H1 (cell line): ENCODE measurements around the gene CAP2. TPM values are rescaled to one million over a fixed set of nuclear protein-coding genes. Genes with fewer than 3 reads are reported as not detected.

Experiments
- CTCF ChIA-PET: fragments of 300-600 bp; sonication (Branson Sonifier 250); formaldehyde crosslinking; loops from one replicate; lab custom pipeline; 2021; ENCODE audit not compliant: partially characterized antibody; lab: Charles Lee
- POLR2A ChIA-PET: fragments of 300-600 bp; sonication (Branson Sonifier 250); formaldehyde crosslinking; loops from one replicate; lab custom pipeline; 2021; ENCODE audit warnings: inconsistent platforms; ENCODE audit not compliant: partially characterized antibody; lab: Charles Lee
- DNase-seq, 2 experiments: peaks; one replicate each; pipeline versions ENCODE4 v3.0.0 to v3.0.0-alpha.2; 2010 to 2022; ENCODE audit warnings: low spot score in 2 of 2, low read depth in 1 of 2, mixed read lengths in 1 of 2
- FAIRE-seq: peaks from 2 replicates; lab custom pipeline; 2011; peaks lifted over from hg19 to GRCh38; lab: Jason Lieb, UNC
- H2AFZ ChIP-seq: 2 replicates; pipeline ENCODE4 v1.8.1; 2012; ENCODE audit warnings: low read length, inconsistent platforms
- H2AK5ac ChIP-seq: 2 replicates; pipeline ENCODE4 v1.6.1; 2013; ENCODE audit warnings: low read depth, low read length
- H2BK120ac ChIP-seq: replicated peaks from 2 replicates; pipeline ENCODE3; 2013; ENCODE audit warnings: low read depth, low read length, inconsistent platforms
- H2BK12ac ChIP-seq: 2 replicates; pipeline ENCODE4 v1.6.1; 2013; ENCODE audit warnings: low read depth, low read length
- H2BK15ac ChIP-seq: 2 replicates; pipeline ENCODE4 v1.6.1; 2013; ENCODE audit warnings: low read length
- H2BK20ac ChIP-seq: 2 replicates; pipeline ENCODE4 v1.6.1; 2013; ENCODE audit warnings: low read length
- H2BK5ac ChIP-seq: 2 replicates; pipeline ENCODE4 v1.6.1; 2013; ENCODE audit warnings: low read depth, low read length
- H3K14ac ChIP-seq: 2 replicates; pipeline ENCODE4 v1.6.1; 2013; ENCODE audit warnings: inconsistent platforms; ENCODE audit not compliant: insufficient read length
- H3K18ac ChIP-seq: 2 replicates; pipeline ENCODE4 v1.6.1; 2013; ENCODE audit warnings: low read length; ENCODE audit errors: extremely low read depth
- H3K23ac ChIP-seq: 2 replicates; pipeline ENCODE4 v1.6.1; 2013; ENCODE audit warnings: inconsistent platforms; ENCODE audit not compliant: insufficient read length
- H3K23me2 ChIP-seq: 2 replicates; pipeline ENCODE4 v1.6.1; 2013; ENCODE audit warnings: low read depth, low read length
- H3K27ac ChIP-seq: 2 replicates; pipeline ENCODE4 v1.6.1; 2011; ENCODE audit warnings: low read depth, low read length, inconsistent platforms
- H3K27me3 ChIP-seq, 4 experiments: replicated peaks in 1 of 4; 1 replicate in 1 of 4; 2 replicates in 3 of 4; pipeline versions ENCODE4 v1.6.1 to v1.8.1; 2011 to 2013; ENCODE audit warnings: low read length in 3 of 4, mild to moderate bottlenecking in 3 of 4, inconsistent platforms in 2 of 4, mixed read lengths in 2 of 4, moderate library complexity in 1 of 4; ENCODE audit not compliant: control insufficient read depth in 3 of 4, insufficient read depth in 3 of 4; ENCODE audit errors: extremely low read depth in 1 of 4
- H3K36me3 ChIP-seq, 4 experiments: 2 replicates each; pipeline versions ENCODE4 v1.6.1 to v1.8.1; 2011 to 2013; ENCODE audit warnings: mild to moderate bottlenecking in 4 of 4, low read length in 3 of 4, moderate library complexity in 2 of 4, control low read depth in 1 of 4, inconsistent platforms in 1 of 4; ENCODE audit not compliant: insufficient read depth in 4 of 4, control insufficient read depth in 2 of 4
- H3K4ac ChIP-seq: replicated peaks from 2 replicates; pipeline ENCODE3; 2013; ENCODE audit warnings: low read length, low read depth, mixed read lengths, inconsistent platforms; ENCODE audit not compliant: insufficient read length
- H3K4me1 ChIP-seq, 4 experiments: replicated peaks in 1 of 4; 1 replicate in 1 of 4; 2 replicates in 3 of 4; pipeline versions ENCODE4 v1.6.1 to v1.8.1; 2011 to 2013; ENCODE audit warnings: low read length in 3 of 4, inconsistent platforms in 2 of 4, mixed read lengths in 1 of 4; ENCODE audit not compliant: insufficient read depth in 4 of 4, control insufficient read depth in 3 of 4
- H3K4me2 ChIP-seq, 2 experiments: 2 replicates each; pipeline versions ENCODE4 v1.6.1 to v1.8.1; 2011 to 2013; ENCODE audit warnings: low read depth in 2 of 2, low read length in 2 of 2, control low read depth in 1 of 2, inconsistent platforms in 1 of 2, mild to moderate bottlenecking in 1 of 2; ENCODE audit not compliant: insufficient read depth in 1 of 2
- H3K4me3 ChIP-seq, 4 experiments: fragments of 200-600, 300-600 bp in 1 of 4; sonication (generic), shearing (Covaris generic), sonication (Bioruptor Twin) in 1 of 4; 2 replicates each; pipeline versions ENCODE4 v1.5.1 to v1.8.1; 2011 to 2016; ENCODE audit warnings: low read length in 4 of 4, low read depth in 3 of 4, control low read depth in 2 of 4, inconsistent platforms in 2 of 4, mild to moderate bottlenecking in 2 of 4, mixed read lengths in 1 of 4, moderate library complexity in 1 of 4; ENCODE audit not compliant: insufficient read depth in 2 of 4; ENCODE audit errors: extremely low read depth in 1 of 4
- H3K56ac ChIP-seq: replicated peaks from 2 replicates; pipeline ENCODE3; 2013; ENCODE audit warnings: low read depth, mild to moderate bottlenecking, mixed read lengths, low read length, inconsistent platforms; ENCODE audit not compliant: insufficient read length
- H3K79me1 ChIP-seq: 2 replicates; pipeline ENCODE4 v1.6.1; 2013; ENCODE audit warnings: low read depth, low read length, control low read depth
- H3K79me2 ChIP-seq, 2 experiments: 2 replicates each; pipeline versions ENCODE4 v1.6.1 to v1.8.1; 2012 to 2013; ENCODE audit warnings: low read length in 2 of 2, mild to moderate bottlenecking in 2 of 2, inconsistent platforms in 1 of 2; ENCODE audit not compliant: insufficient read depth in 2 of 2, control insufficient read depth in 1 of 2
- H3K9ac ChIP-seq, 4 experiments: replicated peaks in 1 of 4; 1 replicate in 1 of 4; 2 replicates in 3 of 4; pipeline versions ENCODE4 v1.6.1 to v1.8.1; 2011 to 2013; ENCODE audit warnings: low read depth in 3 of 4, low read length in 3 of 4, control low read depth in 2 of 4, mild to moderate bottlenecking in 2 of 4, moderate library complexity in 2 of 4, inconsistent platforms in 1 of 4; ENCODE audit errors: extremely low read depth in 1 of 4
- H3K9me3 ChIP-seq, 2 experiments: 2 replicates each; pipeline versions ENCODE4 v1.6.1 to v1.8.1; 2012 to 2013; ENCODE audit warnings: mild to moderate bottlenecking in 2 of 2, moderate library complexity in 2 of 2, control low read depth in 1 of 2, inconsistent platforms in 1 of 2, low read depth in 1 of 2, low read length in 1 of 2, mixed read lengths in 1 of 2; ENCODE audit not compliant: insufficient read depth in 2 of 2
- H4K20me1 ChIP-seq, 2 experiments: replicated peaks in 1 of 2; 2 replicates each; pipeline versions ENCODE3 to v1.8.1; 2011 to 2013; ENCODE audit warnings: inconsistent platforms in 2 of 2, low read length in 2 of 2, mild to moderate bottlenecking in 1 of 2; ENCODE audit not compliant: insufficient read depth in 2 of 2, control insufficient read depth in 1 of 2
- H4K5ac ChIP-seq: 2 replicates; pipeline ENCODE4 v1.6.1; 2013; ENCODE audit warnings: low read length, low read depth, mixed read lengths, inconsistent platforms; ENCODE audit not compliant: insufficient read length
- H4K8ac ChIP-seq: 2 replicates; pipeline ENCODE4 v1.8.0; 2013; ENCODE audit warnings: mild to moderate bottlenecking, moderate library complexity, low read length, inconsistent platforms; ENCODE audit not compliant: insufficient read depth; ENCODE audit errors: extremely low read depth
- H4K91ac ChIP-seq: replicated peaks from 2 replicates; pipeline ENCODE3; 2013; ENCODE audit warnings: low read length, mixed read lengths, inconsistent platforms; ENCODE audit not compliant: insufficient read length
- CHD1 ChIP-seq: IDR thresholded peaks from 2 replicates; pipeline ENCODE4 v1.6.1; 2012; ENCODE audit warnings: low read depth, low read length, improper control_type of control experiment
- CHD2 ChIP-seq: IDR thresholded peaks from 2 replicates; pipeline ENCODE4 v1.6.1; 2012; ENCODE audit warnings: low read length, improper control_type of control experiment
- EGR1 ChIP-seq: IDR thresholded peaks from 2 replicates; pipeline ENCODE4 v1.6.1; 2011; ENCODE audit warnings: low read depth, low read length, borderline replicate concordance
- HDAC2 ChIP-seq, 2 experiments: fragments of 300-600 bp in 1 of 2; sonication (generic) in 1 of 2; IDR thresholded peaks; 2 replicates each; pipeline ENCODE4 v1.6.1; 2011 to 2012; ENCODE audit warnings: low read depth in 2 of 2, low read length in 2 of 2, mild to moderate bottlenecking in 2 of 2, moderate library complexity in 2 of 2, borderline replicate concordance in 1 of 2, inconsistent platforms in 1 of 2
- NANOG ChIP-seq: IDR thresholded peaks from 2 replicates; pipeline ENCODE4 v1.6.1; 2011; ENCODE audit warnings: low read length, low read depth, mild to moderate bottlenecking, inconsistent platforms; ENCODE audit not compliant: insufficient read depth, poor library complexity, severe bottlenecking
- NRF1 ChIP-seq: IDR thresholded peaks from 2 replicates; pipeline ENCODE4 v1.6.1; 2011; ENCODE audit warnings: mild to moderate bottlenecking, low read depth, low read length, improper control_type of control experiment
- RAD21 ChIP-seq, 2 experiments: IDR thresholded peaks in 1 of 2; conservative IDR thresholded peaks in 1 of 2; 2 replicates each; pipeline ENCODE4 v1.6.1; 2011; ENCODE audit warnings: low read depth in 2 of 2, low read length in 2 of 2, improper control_type of control experiment in 1 of 2, inconsistent platforms in 1 of 2, mild to moderate bottlenecking in 1 of 2, moderate library complexity in 1 of 2
- RXRA ChIP-seq: IDR thresholded peaks from 2 replicates; pipeline ENCODE4 v1.6.1; 2011; ENCODE audit warnings: low read depth, mild to moderate bottlenecking, low read length, moderate library complexity; ENCODE audit not compliant: insufficient read depth
- SP1 ChIP-seq: IDR thresholded peaks from 2 replicates; pipeline ENCODE4 v1.6.1; 2011; ENCODE audit warnings: low read depth, low read length
- SRF ChIP-seq: IDR thresholded peaks from 2 replicates; pipeline ENCODE4 v1.6.1; 2011; ENCODE audit warnings: mild to moderate bottlenecking, low read depth, low read length, moderate library complexity
- YY1 ChIP-seq: IDR thresholded peaks from 2 replicates; pipeline ENCODE4 v1.6.1; 2011; ENCODE audit warnings: low read depth, mild to moderate bottlenecking, low read length
- WGBS, 2 experiments: shearing (Covaris generic) in 1 of 2; methylation state at CpG; one replicate each; pipeline versions ENCODE4 v1.1.6 to v1.1.7; 2013 to 2015; ENCODE audit warnings: low lambda C conversion rate in 2 of 2, mixed read lengths in 2 of 2, inconsistent platforms in 1 of 2, low coverage in 1 of 2, missing lambda C conversion rate in 1 of 2; ENCODE audit not compliant: insufficient replicate concordance in 2 of 2, insufficient coverage in 1 of 2, insufficient read length in 1 of 2; ENCODE audit errors: extremely low coverage in 1 of 2, missing lambda C conversion rate in 1 of 2; 5-methylcytosine and 5-hydroxymethylcytosine counted together
- polyA plus RNA-seq, 7 experiments: library from polyadenylated mRNA; depleted of rRNA in 3 of 7; stranded (reverse) in 5 of 7; unstranded in 2 of 7; fragments of >200 nt in 5 of 7; fragments of 200-250 nt in 2 of 7; gene quantifications; 1 replicate in 5 of 7; 2 replicates in 1 of 7; 4 replicates in 1 of 7; pipeline versions ENCODE4 v1.2.1 to v1.2.3, GENCODE V29; 2011 to 2013; ENCODE audit warnings: missing spikeins in 2 of 7, mixed read lengths in 2 of 7
- total RNA-seq: library from RNA; stranded (reverse); fragmentation: NEBNext Ultra II Directional; extraction: Animal tissue kit (Norgen Biotek cat#: 25700); gene quantifications from 2 replicates; pipeline ENCODE4 v1.2.1, GENCODE V29; 2021
- TF ChIP-seq, protein P1 (sequence below): IDR thresholded peaks from 2 replicates; pipeline ENCODE4 v1.6.1; 2012; ENCODE audit warnings: low read length, inconsistent platforms

Gene CAP2
- total and polyA plus RNA-seq, 2 of the 8 experiments (the other 6 are each of a cell fraction or from before 2014, with no cell fraction given) = 7.2 to 10.0 TPM

DNA sequence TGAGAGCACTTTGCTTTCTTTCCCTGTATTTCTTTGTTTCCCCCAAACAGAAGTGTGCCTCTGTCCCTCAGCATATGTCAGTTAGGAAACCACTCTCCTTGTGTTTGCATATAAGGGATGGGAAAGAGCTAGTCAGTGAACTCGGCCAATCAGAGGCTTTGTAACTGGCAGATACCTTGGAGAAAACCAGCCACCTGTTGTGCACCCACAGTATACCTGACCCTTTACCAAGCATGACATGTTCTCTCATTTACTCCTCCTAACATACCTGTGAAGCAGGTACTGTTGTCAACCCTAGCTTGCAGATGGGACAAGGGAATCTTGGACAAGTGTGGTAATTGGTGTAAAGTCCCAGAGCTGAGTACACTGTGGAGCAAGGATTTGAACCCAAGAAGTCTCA is 110.6 kb downstream of the CAP2 start:
- Histone ChIP-seq H3K18ac (no peak overlapping the region), H2BK120ac (no peak overlapping the region), H3K23ac (no peak overlapping the region), H2BK12ac (no peak overlapping the region), H3K4me1 (0 out of 7 replicates have a peak, but pooled peaks cover 0 to 3% (median 0%) of the 10 kb centered on the region in 4 experiments), H3K4ac (no peak overlapping the region), H3K9ac (no peak overlapping the region), H2AFZ (no peak overlapping the region), H3K79me1 (no peaks in the 10 kb centered on the region), H3K27ac (no peak overlapping the region), H3K23me2 (no peaks in the 10 kb centered on the region), H4K5ac (no peak overlapping the region), H3K9me3 (no peaks in the 10 kb centered on the region), H3K56ac (no peak overlapping the region), H2BK15ac (no peak overlapping the region), H3K36me3 (no peaks in the 10 kb centered on the region), H3K14ac (no peak overlapping the region), H3K79me2 (no peaks in the 10 kb centered on the region), H2BK20ac (no peak overlapping the region), H3K4me2 (no peak overlapping the region), H2BK5ac (no peak overlapping the region), H3K27me3 (no peaks in the 10 kb centered on the region), H2AK5ac (no peak overlapping the region), H4K20me1 (no peaks in the 10 kb centered on the region), H4K8ac (no peak overlapping the region), H4K91ac (no peak overlapping the region), H3K4me3 (no peak overlapping the region)
- 90% methylated on average over 1 of the region's 1 CpG; no CpG with 5 or more reads in 1 of the 2 experiments for WGBS, 2 experiments
- FAIRE-seq (no peak), DNase-seq (no peak)
- ChIA-PET CTCF (interaction anchor here (0.6 to 3.8 kb wide), 28 partner anchors 9 to 303 kb away, joined by 3 to 48 read pairs (median 4); no protein-coding TSS in a partner anchor), POLR2A (no interaction called here)
- TF ChIP-seq NANOG = no peak
- TF ChIP-seq, protein P1, sequence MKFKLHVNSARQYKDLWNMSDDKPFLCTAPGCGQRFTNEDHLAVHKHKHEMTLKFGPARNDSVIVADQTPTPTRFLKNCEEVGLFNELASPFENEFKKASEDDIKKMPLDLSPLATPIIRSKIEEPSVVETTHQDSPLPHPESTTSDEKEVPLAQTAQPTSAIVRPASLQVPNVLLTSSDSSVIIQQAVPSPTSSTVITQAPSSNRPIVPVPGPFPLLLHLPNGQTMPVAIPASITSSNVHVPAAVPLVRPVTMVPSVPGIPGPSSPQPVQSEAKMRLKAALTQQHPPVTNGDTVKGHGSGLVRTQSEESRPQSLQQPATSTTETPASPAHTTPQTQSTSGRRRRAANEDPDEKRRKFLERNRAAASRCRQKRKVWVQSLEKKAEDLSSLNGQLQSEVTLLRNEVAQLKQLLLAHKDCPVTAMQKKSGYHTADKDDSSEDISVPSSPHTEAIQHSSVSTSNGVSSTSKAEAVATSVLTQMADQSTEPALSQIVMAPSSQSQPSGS = no peak
- TF ChIP-seq EGR1 = no peak
- TF ChIP-seq CHD2 = no peak
- TF ChIP-seq NRF1 = no peak
- TF ChIP-seq SP1 = no peak
- no peak for TF ChIP-seq RAD21 (IDR thresholded peaks at IDR 0.05 in 1 of 2, conservative IDR thresholded peaks at IDR 0.05 in 1 of 2; ENCODE audit: low read depth in 2 of 2, low read length in 2 of 2)
- TF ChIP-seq RXRA = no peak
- TF ChIP-seq CHD1 = no peak
- TF ChIP-seq HDAC2 (IDR thresholded peaks at IDR 0.05; ENCODE audit: borderline replicate concordance in 1 of 2, low read depth in 2 of 2, low read length in 2 of 2) = no peak
- no peak for TF ChIP-seq YY1
- no peak for TF ChIP-seq SRF
